ENCODE data around the gene DIPK1B.

The DIPK1B gene

GRCh38 chr9:136720251-136720897 lies 8.0 kb downstream of the DIPK1B start:
- DNase-seq: no peak

- DNase-seq: no peak
Measured at GRCh38 chr9:136720898-136721338, 8.5 kb downstream of the DIPK1B start.

GRCh38 chr9:136721339-136722092 lies 9.1 kb downstream of the DIPK1B start:
- no peak for DNase-seq

- no peak for DNase-seq
Measured at GRCh38 chr9:136722093-136722968, 10.0 kb downstream of the DIPK1B start.

GRCh38 chr9:136722969-136723356 lies 10.6 kb downstream of the DIPK1B start:
- no peak for DNase-seq

GRCh38 chr9:136723362-136723976 lies 11.1 kb downstream of the DIPK1B start:
- DNase-seq: no peak

GRCh38 chr9:136723989-136724388 lies 11.6 kb downstream of the DIPK1B start:
- DNase-seq: no peak

GRCh38 chr9:136724772-136725171 lies 12.4 kb downstream of the DIPK1B start:
- DNase-seq: no peak

- no peak for DNase-seq
Measured at GRCh38 chr9:136725612-136726011, 13.2 kb downstream of the DIPK1B start.

- DNase-seq: no peak
Measured at GRCh38 chr9:136726118-136726517, 13.7 kb downstream of the DIPK1B start.

- peak; percentile 39 to 60 for DNase-seq
Measured at GRCh38 chr9:136726631-136727191, 14.3 kb downstream of the DIPK1B start.

GRCh38 chr9:136728080-136728547 lies 15.7 kb downstream of the DIPK1B start:
- DNase-seq: peak; percentile 53 to 79

GRCh38 chr9:136728548-136729123 lies 16.3 kb downstream of the DIPK1B start:
- DNase-seq: peak in 1 of 2 experiments; percentile 6

GRCh38 chr9:136729144-136729543 lies 16.8 kb downstream of the DIPK1B start:
- DNase-seq: peak in 1 of 2 experiments; percentile 17

GRCh38 chr9:136729926-136730325 lies 17.6 kb downstream of the DIPK1B start:
- DNase-seq: no peak

- no peak for DNase-seq
Measured at GRCh38 chr9:136732444-136733178, 20.2 kb downstream of the DIPK1B start.

- DNase-seq: no peak
Measured at GRCh38 chr9:136733611-136734010, 21.2 kb downstream of the DIPK1B start.

GRCh38 chr9:136734837-136735496 lies 22.6 kb downstream of the DIPK1B start:
- no peak for DNase-seq

GRCh38 chr9:136735812-136736480 lies 23.6 kb downstream of the DIPK1B start:
- no peak for DNase-seq

GRCh38 chr9:136738960-136739359 lies 26.6 kb downstream of the DIPK1B start:
- no peak for DNase-seq
